Lower leg skin (tissue), 4 donors: ENCODE data around the gene FLNB. TPM values are rescaled to one million over a fixed set of nuclear protein-coding genes. Genes with fewer than 3 reads are reported as not detected.

Experiments
- DNase-seq, 2 donors: peaks; one replicate each; pipeline ENCODE4 v3.0.0-alpha.2; 2019; ENCODE audit warnings: low spot score in 2 of 2
- H3K4me3 ChIP-seq: fragments of 200-600 bp; sonication (generic); 2 replicates; pipeline ENCODE4 v1.5.1; 2017; ENCODE audit warnings: mild to moderate bottlenecking, low read depth; ENCODE audit not compliant: poor library complexity, severe bottlenecking
- CTCF ChIP-seq, 3 donors: fragments of 450-650 bp; IDR thresholded peaks; one replicate each; pipeline ENCODE4 v1.5.1; 2016; ENCODE audit warnings: antibody characterized with exemption in 3 of 3, mild to moderate bottlenecking in 3 of 3, moderate library complexity in 2 of 3
- POLR2A ChIP-seq, 2 donors: fragments of 450-650 bp; IDR thresholded peaks; one replicate each; pipeline ENCODE4 v1.6.1; 2016 to 2017; ENCODE audit warnings: antibody characterized with exemption in 2 of 2, mild to moderate bottlenecking in 1 of 2, moderate library complexity in 1 of 2
- WGBS, 2 donors: methylation state at CpG; one replicate each; pipeline ENCODE4 v1.1.5; 2018; 5-methylcytosine and 5-hydroxymethylcytosine counted together
- intact Hi-C: fragments of 100-400 bp; cut with DNase I; formaldehyde crosslinking; loops from one replicate; pipeline ENCODE4 v1.15.0; 2023; ENCODE audit warnings: low total_unique reads
- total RNA-seq, 4 donors: library from RNA; depleted of rRNA; stranded (reverse); fragments of >200 nt; gene quantifications; one replicate each; pipeline ENCODE4 v1.1.0, GENCODE V29; 2016

The FLNB gene
- total RNA-seq, 4 donors from 2014 or later = 108 to 155 (median 128) TPM

- no peak for TF ChIP-seq POLR2A (IDR thresholded peaks at IDR 0.05)
- TF ChIP-seq CTCF (IDR thresholded peaks at IDR 0.05) = no peak
- intact Hi-C loops = no loop called here
- DNase-seq = no peak
- 49 to 53% methylated on average over 6 of the region's 6 CpGs for WGBS, 2 donors
- no peak overlapping the region for H3K4me3 ChIP-seq
Measured at GRCh38 chr3:58112185-58112535, 103.9 kb downstream of the FLNB start.

- intact Hi-C loops = no loop called here
- TF ChIP-seq CTCF (IDR thresholded peaks at IDR 0.05) (no peak), POLR2A (IDR thresholded peaks at IDR 0.05) (no peak)
- 94 to 97% methylated on average over 6 of the region's 6 CpGs for WGBS, 2 donors
Measured at GRCh38 chr3:58115175-58115574, 107.0 kb downstream of the FLNB start.

GRCh38 chr3:58116161-58116955 is 108.1 kb downstream of the FLNB start:
- TF ChIP-seq CTCF (IDR thresholded peaks at IDR 0.05) = no peak
- TF ChIP-seq POLR2A (IDR thresholded peaks at IDR 0.05) = no peak
- WGBS, 2 donors = 85 to 87% methylated on average over 9 to 12 of the region's 12 CpGs
- intact Hi-C loops = no loop called here
- no peak overlapping the region for H3K4me3 ChIP-seq
- DNase-seq = no peak

More at GRCh38 chr3:58115175-58115574, 107.0 kb downstream of the FLNB start:
- H3K4me3 ChIP-seq = no peak overlapping the region
- no peak for DNase-seq

- intact Hi-C loops = no loop called here
- TF ChIP-seq CTCF (IDR thresholded peaks at IDR 0.05) (no peak), POLR2A (IDR thresholded peaks at IDR 0.05) (no peak)
- H3K4me3 ChIP-seq = no peak overlapping the region
- no peak for DNase-seq
- WGBS, 2 donors = 66 to 68% methylated on average over 4 of the region's 4 CpGs
Measured at GRCh38 chr3:58116985-58117384, 108.8 kb downstream of the FLNB start.

- no peak for DNase-seq
- no peak for TF ChIP-seq POLR2A (IDR thresholded peaks at IDR 0.05)
- TF ChIP-seq CTCF (IDR thresholded peaks at IDR 0.05) = no peak
- 41 to 49% methylated on average over 13 to 14 of the region's 14 CpGs for WGBS, 2 donors
- H3K4me3 ChIP-seq = no peak overlapping the region
- intact Hi-C loops = no loop called here
Measured at GRCh38 chr3:58117561-58118181, 109.4 kb downstream of the FLNB start.
